CD4-positive, alpha-beta T cell treated with Interleukin-4 for 4 hours (primary cell): Measurements from ENCODE around the gene STT3A.
"Not testable (repeated sequence)": the region's sequence is repeated elsewhere in the genome, so short reads cannot be mapped to it uniquely, and the experiment has no call there.

ENCODE experiments used
- DNase-seq: peaks from one replicate; pipeline ENCODE4 v3.0.0-alpha.2; 2020

The STT3A gene

GRCh38 chr11:125592305-125593113, at the start of gene STT3A:
Gene STT3A (plus strand): TSS chr11:125592852. CDS start chr11:125595916, 3,064 bp downstream.
- peak; percentile 100 for DNase-seq

- no peak for DNase-seq
Measured at GRCh38 chr11:125550780-125551179, 41.9 kb upstream of the STT3A start.

- DNase-seq: no peak
Measured at GRCh38 chr11:125551835-125552342, 40.8 kb upstream of the STT3A start.

- DNase-seq: no peak
Measured at GRCh38 chr11:125552927-125553326, 39.7 kb upstream of the STT3A start.

GRCh38 chr11:125553357-125553756, 39.3 kb upstream of the STT3A start:
- no peak for DNase-seq

GRCh38 chr11:125554038-125554437, 38.6 kb upstream of the STT3A start:
- DNase-seq: no peak

GRCh38 chr11:125559888-125560287, 32.8 kb upstream of the STT3A start:
- DNase-seq: no peak

- DNase-seq: no peak
Measured at GRCh38 chr11:125561924-125562323, 30.7 kb upstream of the STT3A start.

GRCh38 chr11:125562430-125562829, 30.2 kb upstream of the STT3A start:
- no peak for DNase-seq

- no peak for DNase-seq
Measured at GRCh38 chr11:125564357-125564756, 28.3 kb upstream of the STT3A start.

- no peak for DNase-seq
Measured at GRCh38 chr11:125566235-125566634, 26.4 kb upstream of the STT3A start.

GRCh38 chr11:125568970-125569914, 23.4 kb upstream of the STT3A start, which contains the start of gene EI24:
Gene EI24 (plus strand): TSS chr11:125569477. CDS start chr11:125572528, 3,051 bp downstream.
- DNase-seq: peak; percentile 88

GRCh38 chr11:125569915-125570621, 22.6 kb upstream of the STT3A start:
- DNase-seq: peak; percentile 14

GRCh38 chr11:125570952-125571351, 21.7 kb upstream of the STT3A start:
- DNase-seq: no peak

GRCh38 chr11:125572916-125573315, 19.7 kb upstream of the STT3A start:
- no peak for DNase-seq

- DNase-seq: not testable (repeated sequence)
Measured at GRCh38 chr11:125577181-125577580, 15.5 kb upstream of the STT3A start.

- no peak for DNase-seq
Measured at GRCh38 chr11:125578783-125579182, 13.9 kb upstream of the STT3A start.

- DNase-seq: no peak
Measured at GRCh38 chr11:125579811-125580210, 12.8 kb upstream of the STT3A start.

- DNase-seq: no peak
Measured at GRCh38 chr11:125583496-125583895, 9.2 kb upstream of the STT3A start.

GRCh38 chr11:125585487-125585886, 7.2 kb upstream of the STT3A start:
- DNase-seq: no peak

- no peak for DNase-seq
Measured at GRCh38 chr11:125586623-125587022, 6.0 kb upstream of the STT3A start.

GRCh38 chr11:125587480-125587879, 5.2 kb upstream of the STT3A start:
- DNase-seq: no peak

- DNase-seq: no peak
Measured at GRCh38 chr11:125588505-125588904, 4.1 kb upstream of the STT3A start.
